HepG2 (cell line): ENCODE data around the gene CASZ1. TPM values are rescaled to one million over a fixed set of nuclear protein-coding genes. Genes with fewer than 3 reads are reported as not detected.

Experiments
- ATAC-seq: fragments of 200-7000 bp; cut with Tn5 transposase; 3 replicates; pipeline ENCODE4 v1.9.1; 2020; ENCODE audit warnings: mild to moderate bottlenecking, moderate library complexity
- BruUV-seq: library from RNA; stranded (reverse); fragments of 400-500 nt; replicated peaks from 2 replicates; lab custom pipeline; 2021; lab: Mats Ljungman, UMichigan
- CTCF ChIA-PET: fragments of 300-600 bp; formaldehyde crosslinking; extraction: SDS; loops from one replicate; lab custom pipeline; 2021; ENCODE audit warnings: low total read pairs, inconsistent platforms, low intra/inter-chr PET ratio; lab: Yijun Ruan, JAX
- POLR2A ChIA-PET: fragments of 350-600 bp; sonication (Branson Sonifier 250); formaldehyde crosslinking; loops from one replicate; lab custom pipeline; 2020; ENCODE audit warnings: antibody characterized with exemption, inconsistent platforms; lab: Yijun Ruan, JAX
- DNase-seq: peaks from one replicate; pipeline ENCODE4 v3.0.0-alpha.2; 2015; ENCODE audit warnings: low spot score
- FAIRE-seq: peaks from 3 replicates; lab custom pipeline; 2011; peaks lifted over from hg19 to GRCh38; lab: Jason Lieb, UNC
- H2AFZ ChIP-seq: one replicate; pipeline ENCODE4 v1.6.1; 2011; ENCODE audit warnings: low read length, inconsistent platforms
- H3K27ac ChIP-seq: fragments of 300-600 bp; 3 replicates; pipeline ENCODE4 v1.8.0; 2011; ENCODE audit warnings: mixed run types, mild to moderate bottlenecking, mixed read lengths, low read length, inconsistent platforms; ENCODE audit not compliant: insufficient read depth; ENCODE audit errors: extremely low read length
- H3K27me3 ChIP-seq, 2 experiments: fragments of 200-600 bp in 1 of 2; 2 replicates in 1 of 2; 3 replicates in 1 of 2; pipeline versions ENCODE4 v1.6.0 to v1.8.0; 2011; ENCODE audit warnings: low read length in 2 of 2, mild to moderate bottlenecking in 2 of 2, moderate library complexity in 2 of 2, inconsistent platforms in 1 of 2; ENCODE audit not compliant: insufficient read depth in 2 of 2, control insufficient read depth in 1 of 2
- H3K36me3 ChIP-seq, 2 experiments: fragments of 200-600 bp in 1 of 2; replicated peaks in 1 of 2; 2 replicates in 1 of 2; 3 replicates in 1 of 2; pipeline versions ENCODE4 v1.5.1 to v1.8.0; 2011; ENCODE audit warnings: low read length in 2 of 2, inconsistent platforms in 1 of 2; ENCODE audit not compliant: insufficient read depth in 2 of 2, control insufficient read depth in 1 of 2
- H3K4me1 ChIP-seq: 2 replicates; pipeline ENCODE4 v1.5.1; 2012; ENCODE audit warnings: low read length, inconsistent platforms; ENCODE audit not compliant: insufficient read depth
- H3K4me2 ChIP-seq: 2 replicates; pipeline ENCODE4 v1.6.0; 2011; ENCODE audit warnings: low read depth, low read length, inconsistent platforms
- H3K4me3 ChIP-seq, 3 experiments: fragments of 200-600 bp in 1 of 3; sonication (generic), shearing (Covaris generic) in 1 of 3; replicated peaks in 1 of 3; 2 replicates each; pipeline ENCODE4 v1.5.1; 2011 to 2016; ENCODE audit warnings: low read length in 3 of 3, inconsistent platforms in 2 of 3, low read depth in 2 of 3, mild to moderate bottlenecking in 2 of 3, control low read depth in 1 of 3, mixed read lengths in 1 of 3; ENCODE audit not compliant: insufficient read depth in 1 of 3
- H3K79me2 ChIP-seq: one replicate; pipeline ENCODE4 v1.6.1; 2011; ENCODE audit warnings: low read length, inconsistent platforms; ENCODE audit not compliant: insufficient read depth
- H3K9ac ChIP-seq: 2 replicates; pipeline ENCODE4 v1.6.0; 2011; ENCODE audit warnings: mild to moderate bottlenecking, low read depth, low read length, inconsistent platforms; ENCODE audit not compliant: insufficient read depth
- H3K9me3 ChIP-seq: 2 replicates; pipeline ENCODE4 v1.5.1; 2012; ENCODE audit warnings: mild to moderate bottlenecking, low read length
- H4K20me1 ChIP-seq: 2 replicates; pipeline ENCODE4 v1.6.0; 2011; ENCODE audit warnings: inconsistent platforms, mild to moderate bottlenecking, low read length, moderate library complexity; ENCODE audit not compliant: insufficient read depth
- HCFC1 ChIP-seq: fragments of 150-350 bp; IDR thresholded peaks from 2 replicates; pipeline ENCODE4 v1.6.1; 2014; ENCODE audit warnings: low read depth, low read length
- TBX3 ChIP-seq: fragments of 450-650 bp; IDR thresholded peaks from 2 replicates; pipeline ENCODE4 v1.6.1; 2017; ENCODE audit warnings: antibody characterized with exemption, mild to moderate bottlenecking, inconsistent platforms, borderline replicate concordance
- ZNF331 ChIP-seq: sonication (generic); formaldehyde crosslinking; IDR thresholded peaks from 2 replicates; pipeline ENCODE4 v1.4.0; 2020; ENCODE audit warnings: missing genetic modification reagents
- ZNF644 ChIP-seq: IDR thresholded peaks from 2 replicates; pipeline ENCODE4 v1.6.1; 2016; ENCODE audit warnings: low read depth
- WGBS: methylation state at CpG from one replicate; pipeline ENCODE4 v1.1.6; 2017; ENCODE audit warnings: low lambda C conversion rate; 5-methylcytosine and 5-hydroxymethylcytosine counted together
- in situ Hi-C: cut with HindIII; loops from 2 replicates; pipeline ENCODE4 v1.10.0; 2017; ENCODE audit warnings: low pct_unique_long_range_greater_than_20kb; ENCODE audit not compliant: extremely low pct_ligation_motif_present
- intact Hi-C: fragments of 100-400 bp; cut with micrococcal nuclease; formaldehyde crosslinking; loops from one replicate; pipeline ENCODE4 v1.10.0; 2022; ENCODE audit not compliant: unreplicated experiment
- polyA plus RNA-seq, 8 experiments: library from polyadenylated mRNA; depleted of rRNA in 3 of 8; stranded (reverse) in 7 of 8; unstranded in 1 of 8; fragments of >200 nt; fragmentation: Illumina TruSeq in 4 of 8; extraction: Trizol in 4 of 8; gene quantifications; 2 replicates each; pipeline versions ENCODE4 v1.2.1 to v1.2.3, GENCODE V29; 2011 to 2016; ENCODE audit warnings: low read depth in 4 of 8, missing spikeins in 1 of 8, mixed read lengths in 1 of 8; ENCODE audit not compliant: insufficient read depth in 1 of 8
- total RNA-seq, 5 experiments: library from RNA; depleted of rRNA; stranded (reverse); fragments of >200 nt; fragmentation: Illumina TruSeq; extraction: Trizol; gene quantifications; 2 replicates each; pipeline ENCODE4 v1.2.3, GENCODE V29; 2016; ENCODE audit warnings: low read depth in 1 of 5
- TF ChIP-seq, protein P1 (sequence below): sonication (generic); formaldehyde crosslinking; IDR thresholded peaks from 2 replicates; pipeline ENCODE4 v1.9.0; 2021; ENCODE audit warnings: missing genetic modification reagents, mild to moderate bottlenecking, borderline replicate concordance

The CASZ1 gene
- total and polyA plus RNA-seq, 2 of the 13 experiments (the other 11 are each of a cell fraction or from before 2014, with no cell fraction given): 1.9 to 3.7 TPM

DNA sequence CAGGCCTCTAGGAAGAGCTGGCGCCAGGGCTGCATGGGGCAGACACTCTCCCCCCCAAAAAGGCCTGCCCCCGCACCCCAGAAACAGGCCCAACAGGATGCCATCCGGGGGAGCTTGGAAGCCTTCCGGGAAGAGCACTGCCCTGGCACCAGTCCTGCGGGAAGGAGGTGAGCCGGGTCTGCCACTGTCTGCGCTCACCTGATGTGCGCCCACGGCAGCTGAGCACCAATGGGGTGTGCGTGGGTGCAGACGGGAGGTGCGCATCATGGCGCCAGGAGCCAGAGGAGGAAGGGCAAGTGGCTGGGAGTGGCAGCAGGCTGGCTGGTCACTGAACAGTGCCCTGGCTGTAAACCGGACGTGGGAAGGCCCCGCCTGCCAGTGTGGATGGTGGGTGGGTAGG, 73.6 kb downstream of the CASZ1 start:
- POLR2A ChIA-PET: no interaction called here
- no peaks in the 10 kb centered on the region for H3K79me2 ChIP-seq
- no TSS peak for BruUV-seq
- FAIRE-seq (no peak), ATAC-seq (no peak), DNase-seq (no peak)
- no peaks in the 10 kb centered on the region for H4K20me1 ChIP-seq
- intact Hi-C loops: no loop called here
- no peak overlapping the region for H3K27ac ChIP-seq
- H3K9ac ChIP-seq: no peak overlapping the region
- H3K4me3 ChIP-seq: no peak overlapping the region
- H3K4me1 ChIP-seq: peaks cover 7% of the 10 kb centered on the region
- H3K9me3 ChIP-seq: no peaks in the 10 kb centered on the region
- no peak overlapping the region for H2AFZ ChIP-seq
- 73% methylated on average over 8 of the region's 16 CpGs for WGBS
- CTCF ChIA-PET: no interaction called here
- TF ChIP-seq ZNF331 (CRISPR knock-in tag) (no peak), ZNF644 (CRISPR knock-in tag) (no peak), TBX3 (no peak), HCFC1 (no peak)
- TF ChIP-seq, protein P1, sequence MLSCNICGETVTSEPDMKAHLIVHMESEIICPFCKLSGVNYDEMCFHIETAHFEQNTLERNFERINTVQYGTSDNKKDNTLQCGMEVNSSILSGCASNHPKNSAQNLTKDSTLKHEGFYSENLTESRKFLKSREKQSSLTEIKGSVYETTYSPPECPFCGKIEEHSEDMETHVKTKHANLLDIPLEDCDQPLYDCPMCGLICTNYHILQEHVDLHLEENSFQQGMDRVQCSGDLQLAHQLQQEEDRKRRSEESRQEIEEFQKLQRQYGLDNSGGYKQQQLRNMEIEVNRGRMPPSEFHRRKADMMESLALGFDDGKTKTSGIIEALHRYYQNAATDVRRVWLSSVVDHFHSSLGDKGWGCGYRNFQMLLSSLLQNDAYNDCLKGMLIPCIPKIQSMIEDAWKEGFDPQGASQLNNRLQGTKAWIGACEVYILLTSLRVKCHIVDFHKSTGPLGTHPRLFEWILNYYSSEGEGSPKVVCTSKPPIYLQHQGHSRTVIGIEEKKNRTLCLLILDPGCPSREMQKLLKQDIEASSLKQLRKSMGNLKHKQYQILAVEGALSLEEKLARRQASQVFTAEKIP (CRISPR knock-in tag): no peak
- no peak overlapping the region for H3K4me2 ChIP-seq
- in situ Hi-C loops: no loop called here
- peaks cover 7 to 46% of the 10 kb centered on the region in 2 experiments; a peak in 4 of 5 replicates for H3K27me3 ChIP-seq
- H3K36me3 ChIP-seq: no peaks in the 10 kb centered on the region
